CD4-positive, alpha-beta T cell (primary cell): ENCODE results near the gene THRB. TPM values are rescaled to one million over a fixed set of nuclear protein-coding genes. Genes with fewer than 3 reads are reported as not detected.

Experiments used
- ATAC-seq: fragments of 200-7000 bp; cut with Tn5 transposase; one replicate; pipeline ENCODE4 v1.10.0; 2022; ENCODE audit warnings: mild to moderate bottlenecking; ENCODE audit not compliant: poor library complexity
- CTCF ChIA-PET: fragments of 350-600 bp; sonication (Branson Sonifier 250); formaldehyde crosslinking; loops from one replicate; lab custom pipeline; 2021; ENCODE audit warnings: antibody characterized with exemption, inconsistent platforms; lab: Charles Lee
- POLR2A ChIA-PET: fragments of 350-600 bp; sonication (Branson Sonifier 250); formaldehyde crosslinking; loops from one replicate; lab custom pipeline; 2021; ENCODE audit warnings: antibody characterized with exemption, inconsistent platforms; lab: Charles Lee
- DNase-seq, 14 experiments: peaks; one replicate each; pipeline ENCODE4 v3.0.0-alpha.2; 2013 to 2020; ENCODE audit warnings: mixed read lengths in 2 of 14
- H3K27ac ChIP-seq, 2 donors: one replicate each; pipeline versions ENCODE4 v1.5.1 to v1.7.0; 2013; ENCODE audit warnings: low read length in 2 of 2, low read depth in 1 of 2, mild to moderate bottlenecking in 1 of 2
- H3K27me3 ChIP-seq, 2 experiments: 1 replicate in 1 of 2; 2 replicates in 1 of 2; pipeline versions ENCODE4 v1.6.1 to v1.7.0; 2013; ENCODE audit warnings: low read length in 2 of 2, control low read depth in 1 of 2, mild to moderate bottlenecking in 1 of 2, moderate library complexity in 1 of 2; ENCODE audit not compliant: insufficient read depth in 2 of 2, control insufficient read depth in 1 of 2
- H3K36me3 ChIP-seq: one replicate; pipeline ENCODE4 v1.6.1; 2013; ENCODE audit warnings: low read length, control low read depth; ENCODE audit not compliant: insufficient read depth
- H3K4me1 ChIP-seq: one replicate; pipeline ENCODE4 v1.6.1; 2013; ENCODE audit warnings: low read length, control low read depth; ENCODE audit not compliant: insufficient read depth
- H3K4me3 ChIP-seq: one replicate; pipeline ENCODE4 v1.5.1; 2013; ENCODE audit warnings: mild to moderate bottlenecking, low read length, moderate library complexity
- H3K9me3 ChIP-seq, 2 experiments: 1 replicate in 1 of 2; 2 replicates in 1 of 2; pipeline versions ENCODE4 v1.6.1 to v1.7.0; 2013; ENCODE audit warnings: low read length in 2 of 2, mild to moderate bottlenecking in 2 of 2, control low read depth in 1 of 2, moderate library complexity in 1 of 2; ENCODE audit not compliant: control insufficient read depth in 1 of 2, insufficient read depth in 1 of 2
- H3K27ac Mint-ChIP-seq: one replicate; pipeline ENCODE4 v1.8.0; 2020; ENCODE audit warnings: mixed read lengths
- H3K27me3 Mint-ChIP-seq: one replicate; pipeline ENCODE4 v1.8.0; 2021; ENCODE audit warnings: mixed read lengths
- H3K36me3 Mint-ChIP-seq: one replicate; pipeline ENCODE4 v1.8.0; 2021; ENCODE audit warnings: low read depth, mixed read lengths
- H3K4me1 Mint-ChIP-seq: one replicate; pipeline ENCODE4 v1.8.0; 2021; ENCODE audit warnings: low read depth, mixed read lengths
- H3K4me3 Mint-ChIP-seq: one replicate; pipeline ENCODE4 v1.8.0; 2020; ENCODE audit warnings: mild to moderate bottlenecking, mixed read lengths
- H3K9me3 Mint-ChIP-seq: one replicate; pipeline ENCODE4 v1.8.0; 2020; ENCODE audit warnings: mixed read lengths
- CTCF ChIP-seq: fragments of 200-600 bp; IDR thresholded peaks from one replicate; pipeline ENCODE4 v1.8.0; 2022; ENCODE audit warnings: antibody characterized with exemption, mild to moderate bottlenecking
- intact Hi-C, 2 experiments: fragments of 100-400 bp; cut with DNase I in 1 of 2; cut with micrococcal nuclease in 1 of 2; formaldehyde crosslinking; loops; one replicate each; pipeline versions ENCODE4 v1.15.1 to v1.9.0; 2023 to 2025; cut with DNase I, micrococcal nuclease
- total RNA-seq, 174 experiments: library from RNA in 2 of 174; stranded (reverse) in 2 of 174; gene quantifications; one replicate each; pipeline ENCODE4 v1.2.3 and lab custom pipeline; 2021 to 2026

The THRB gene
- total RNA-seq, 2 experiments from 2014 or later: not detected

GRCh38 chr3:24145481-24145880 lies 349.2 kb downstream of the THRB start:
- Mint-ChIP-seq H3K27ac (no peak overlapping the region), H3K4me1 (no peaks in the 10 kb centered on the region), H3K27me3 (no peaks in the 10 kb centered on the region), H3K36me3 (no peaks in the 10 kb centered on the region), H3K4me3 (no peak overlapping the region), H3K9me3 (no peaks in the 10 kb centered on the region)
- Histone ChIP-seq H3K9me3 (no peaks in the 10 kb centered on the region), H3K4me3 (no peak overlapping the region), H3K4me1 (no peaks in the 10 kb centered on the region), H3K27ac (no peak overlapping the region), H3K36me3 (no peaks in the 10 kb centered on the region), H3K27me3 (no peaks in the 10 kb centered on the region)
- DNase-seq (no peak), ATAC-seq (no peak)
- ChIA-PET CTCF (no interaction called here), POLR2A (no interaction called here)
- TF ChIP-seq CTCF: no peak
- intact Hi-C loops: no loop called here

- H3K27ac ChIP-seq: no peak overlapping the region
- Mint-ChIP-seq H3K36me3 (no peaks in the 10 kb centered on the region), H3K9me3 (no peaks in the 10 kb centered on the region), H3K4me1 (no peaks in the 10 kb centered on the region), H3K27me3 (no peaks in the 10 kb centered on the region), H3K4me3 (no peak overlapping the region), H3K27ac (no peak overlapping the region)
- intact Hi-C loops: no loop called here
- H3K4me3 ChIP-seq: no peak overlapping the region
- H3K27me3 ChIP-seq: no peaks in the 10 kb centered on the region
- POLR2A ChIA-PET: no interaction called here
- DNase-seq (no peak), ATAC-seq (no peak)
- no peak for TF ChIP-seq CTCF
- H3K9me3 ChIP-seq: no peaks in the 10 kb centered on the region
- no peaks in the 10 kb centered on the region for H3K4me1 ChIP-seq
- no peaks in the 10 kb centered on the region for H3K36me3 ChIP-seq
- CTCF ChIA-PET: no interaction called here
Measured at GRCh38 chr3:24142127-24142526, 352.5 kb downstream of the THRB start.

GRCh38 chr3:24141548-24141947 lies 353.1 kb downstream of the THRB start:
- intact Hi-C loops: no loop called here

More at GRCh38 chr3:24141548-24141947, 353.1 kb downstream of the THRB start:
- Mint-ChIP-seq H3K4me3 (no peak overlapping the region), H3K4me1 (no peaks in the 10 kb centered on the region), H3K36me3 (no peaks in the 10 kb centered on the region), H3K9me3 (no peaks in the 10 kb centered on the region), H3K27me3 (no peaks in the 10 kb centered on the region), H3K27ac (no peak overlapping the region)
- H3K4me3 ChIP-seq: no peak overlapping the region
- no peaks in the 10 kb centered on the region for H3K9me3 ChIP-seq
- POLR2A ChIA-PET: no interaction called here
- CTCF ChIA-PET: no interaction called here
- ATAC-seq (no peak), DNase-seq (no peak)
- TF ChIP-seq CTCF: no peak
- no peaks in the 10 kb centered on the region for H3K4me1 ChIP-seq
- H3K36me3 ChIP-seq: no peaks in the 10 kb centered on the region
- no peak overlapping the region for H3K27ac ChIP-seq
- H3K27me3 ChIP-seq: no peaks in the 10 kb centered on the region
